ENCODE data around the gene FRAT2. TPM values are rescaled to one million over a fixed set of nuclear protein-coding genes. Genes with fewer than 3 reads are reported as not detected.

The FRAT2 gene
- total and polyA plus RNA-seq, 2 of the 4 experiments (the other 2 are of a cell fraction), result 2.0 to 2.5 TPM

GRCh38 chr10:97373456-97373855 lies 38.9 kb upstream of the FRAT2 start:
- Histone ChIP-seq H3K4me1 (ENCODE audit: control insufficient read depth, insufficient read depth, low read length) (no peaks in the 10 kb centered on the region), H2BK5ac (ENCODE audit: low read depth, low read length, poor library complexity, severe bottlenecking) (no peak overlapping the region), H3K56ac (ENCODE audit: extremely low read depth, insufficient read depth, low read length) (no peak overlapping the region), H3K27ac (ENCODE audit: insufficient read depth, low read length) (no peak overlapping the region), H2BK20ac (ENCODE audit: low read depth, low read length) (no peak overlapping the region), H2AK9ac (replicated peaks; ENCODE audit: low read depth, low read length, poor library complexity) (no peak overlapping the region), H4K8ac (ENCODE audit: low read depth in 2 of 2, low read length in 2 of 2) (no peak overlapping the region), H2AFZ (replicated peaks; ENCODE audit: low read length, poor library complexity) (no peak overlapping the region), H3K4me2 (ENCODE audit: low read depth, low read length) (no peak overlapping the region), H3K9me3 (ENCODE audit: control insufficient read depth, insufficient read depth, low read length) (no peaks in the 10 kb centered on the region), H2BK120ac (ENCODE audit: low read depth, low read length) (no peak overlapping the region), H3K4me3 (ENCODE audit: insufficient read depth, low read depth, low read length) (no peak overlapping the region), H3K27me3 (ENCODE audit: control insufficient read depth, insufficient read depth, low read length) (no peaks in the 10 kb centered on the region), H3K23ac (ENCODE audit: low read depth, low read length) (no peak overlapping the region), H3K14ac (replicated peaks; ENCODE audit: low read depth, low read length) (no peak overlapping the region), H3K79me1 (ENCODE audit: low read depth in 1 of 2, low read length in 2 of 2) (no peaks in the 10 kb centered on the region), H3K9ac (ENCODE audit: low read depth, low read length) (no peak overlapping the region), H2BK15ac (ENCODE audit: low read depth, low read length) (no peak overlapping the region), H3K36me3 (ENCODE audit: control insufficient read depth, insufficient read depth, low read length) (peaks cover 59% of the 10 kb centered on the region), H3K9me1 (ENCODE audit: insufficient read depth, low read length) (no peaks in the 10 kb centered on the region), H4K5ac (ENCODE audit: low read depth, low read length) (no peak overlapping the region), H3K4ac (ENCODE audit: low read depth, low read length) (no peak overlapping the region), H4K20me1 (ENCODE audit: insufficient read depth, low read length) (no peaks in the 10 kb centered on the region; the same call in 1 of the 2 replicates), H3K18ac (ENCODE audit: low read depth, low read length) (no peak overlapping the region), H4K91ac (ENCODE audit: insufficient read depth, low read depth, low read length) (no peak overlapping the region), H2AK5ac (ENCODE audit: low read depth, low read length) (no peak overlapping the region)
- dilution Hi-C loops (cut with HindIII; ENCODE audit: low sequenced_read_pairs, unreplicated experiment), result no loop called here
- WGBS, 2 experiments (ENCODE audit: extremely low coverage in 2 of 2, insufficient read length in 1 of 2), result 89% methylated on average over 5 of the region's 10 CpGs; no CpG with 5 or more reads in 1 of the 2 experiments
- ATAC-seq (ENCODE audit: low read depth) (no peak), DNase-seq (no peak)
- in situ Hi-C loops (cut with MboI; ENCODE audit: low sequenced_read_pairs), result no loop called here
- POLR2A ChIA-PET (ENCODE audit: unreplicated experiment), result no interaction called here
- intact Hi-C loops (cut with micrococcal nuclease), result no loop called here
- TF ChIP-seq, protein P1, sequence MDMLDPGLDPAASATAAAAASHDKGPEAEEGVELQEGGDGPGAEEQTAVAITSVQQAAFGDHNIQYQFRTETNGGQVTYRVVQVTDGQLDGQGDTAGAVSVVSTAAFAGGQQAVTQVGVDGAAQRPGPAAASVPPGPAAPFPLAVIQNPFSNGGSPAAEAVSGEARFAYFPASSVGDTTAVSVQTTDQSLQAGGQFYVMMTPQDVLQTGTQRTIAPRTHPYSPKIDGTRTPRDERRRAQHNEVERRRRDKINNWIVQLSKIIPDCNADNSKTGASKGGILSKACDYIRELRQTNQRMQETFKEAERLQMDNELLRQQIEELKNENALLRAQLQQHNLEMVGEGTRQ (IDR thresholded peaks at IDR 0.05; ENCODE audit: low read depth, low read length), result no peak
- TF ChIP-seq BHLHE40 (IDR thresholded peaks at IDR 0.05; ENCODE audit: low read depth, low read length) (no peak), CHD1 (IDR thresholded peaks at IDR 0.05; ENCODE audit: low read depth, low read length) (no peak), NFE2L2 (IDR thresholded peaks at IDR 0.05; ENCODE audit: low read depth, low read length) (no peak), SMC3 (IDR thresholded peaks at IDR 0.05; ENCODE audit: low read depth, low read length) (no peak)
- CTCF ChIA-PET, result no interaction called here
- BruUV-seq (replicated peaks), result no TSS peak
